HFF-Myc (cell line): Measurements from ENCODE around the gene SERPINH1.
A peak's percentile ranks its signal among the peaks of the same experiment; 100 is the strongest.

Experiments
- DNase-seq: peaks from one replicate; pipeline ENCODE4 v3.0.0-alpha.2; 2011; ENCODE audit warnings: low read depth; ENCODE audit errors: extremely low read depth
- H3K4me3 ChIP-seq: replicated peaks from 2 replicates; pipeline ENCODE4 v1.5.1; 2011; ENCODE audit warnings: low read depth, mild to moderate bottlenecking, control low read depth, low read length
- CTCF ChIP-seq: IDR thresholded peaks from 2 replicates; pipeline ENCODE4 v1.5.1; 2012; ENCODE audit warnings: mild to moderate bottlenecking, low read depth, low read length, control low read depth; ENCODE audit errors: missing control alignments

Gene SERPINH1

GRCh38 chr11:75596914-75597313 lies 34.9 kb downstream of the SERPINH1 start:
- no peak for DNase-seq
- H3K4me3 ChIP-seq, result no peak overlapping the region
- TF ChIP-seq CTCF, result no peak

GRCh38 chr11:75597636-75598035 lies 35.6 kb downstream of the SERPINH1 start:
- no peak overlapping the region for H3K4me3 ChIP-seq
- no peak for DNase-seq
- TF ChIP-seq CTCF, result peak; percentile 72

GRCh38 chr11:75598264-75598663 lies 36.2 kb downstream of the SERPINH1 start:
- TF ChIP-seq CTCF, result no peak
- no peak overlapping the region for H3K4me3 ChIP-seq
- DNase-seq, result no peak

GRCh38 chr11:75598900-75599299 lies 36.8 kb downstream of the SERPINH1 start:
- TF ChIP-seq CTCF, result no peak
- H3K4me3 ChIP-seq, result no peak overlapping the region
- no peak for DNase-seq

- no peak for DNase-seq
- no peak for TF ChIP-seq CTCF
- no peak overlapping the region for H3K4me3 ChIP-seq
Observed at GRCh38 chr11:75600356-75600755, 38.3 kb downstream of the SERPINH1 start.

GRCh38 chr11:75601494-75601893 lies 39.4 kb downstream of the SERPINH1 start:
- TF ChIP-seq CTCF, result no peak
- no peak for DNase-seq
- H3K4me3 ChIP-seq, result no peak overlapping the region

- DNase-seq, result no peak
- no peak for TF ChIP-seq CTCF
- H3K4me3 ChIP-seq, result no peak overlapping the region
Observed at GRCh38 chr11:75602951-75603350, 40.9 kb downstream of the SERPINH1 start.
